OCI-LY7 (cell line): ENCODE results near the gene APCDD1L. TPM values are rescaled to one million over a fixed set of nuclear protein-coding genes. Genes with fewer than 3 reads are reported as not detected.
"Not testable (repeated sequence)": the region's sequence is repeated elsewhere in the genome, so short reads cannot be mapped to it uniquely, and the experiment has no call there.

Experiments used
- BruUV-seq: library from RNA; stranded (reverse); fragments of 400-500 nt; replicated peaks from 2 replicates; lab custom pipeline; 2021; lab: Mats Ljungman, UMichigan
- CTCF ChIA-PET: fragments of 300-600 bp; sonication (Branson Sonifier 250); formaldehyde crosslinking; loops from one replicate; lab custom pipeline; 2022; ENCODE audit warnings: antibody characterized with exemption; ENCODE audit not compliant: unreplicated experiment; lab: Charles Lee
- POLR2A ChIA-PET: fragments of 300-600 bp; sonication (Branson Sonifier 250); formaldehyde crosslinking; loops from one replicate; lab custom pipeline; 2022; ENCODE audit warnings: antibody characterized with exemption; lab: Charles Lee
- DNase-seq: peaks from one replicate; pipeline ENCODE4 v3.0.0-alpha.2; 2015; ENCODE audit warnings: low spot score
- H2AFZ ChIP-seq: fragments of 200-600 bp; sonication (generic), shearing (Covaris generic); 2 replicates; pipeline ENCODE4 v1.6.1; 2014; ENCODE audit warnings: mild to moderate bottlenecking, antibody characterized with exemption, low read length, moderate library complexity
- H3K27ac ChIP-seq: fragments of 200-600 bp; sonication (generic); 2 replicates; pipeline ENCODE4 v1.5.1; 2014; ENCODE audit warnings: mixed run types, low read depth, mild to moderate bottlenecking, moderate library complexity, low read length, inconsistent platforms; ENCODE audit not compliant: poor library complexity, severe bottlenecking
- H3K36me3 ChIP-seq: fragments of 200-600 bp; sonication (generic); 2 replicates; pipeline ENCODE4 v1.6.1; 2014; ENCODE audit warnings: mild to moderate bottlenecking, antibody characterized with exemption, low read length, moderate library complexity, mixed read lengths; ENCODE audit not compliant: insufficient read depth
- H3K4me1 ChIP-seq: fragments of 200-600 bp; sonication (generic); 2 replicates; pipeline ENCODE4 v1.5.1; 2014; ENCODE audit warnings: mild to moderate bottlenecking, low read length; ENCODE audit not compliant: insufficient read depth, poor library complexity, severe bottlenecking
- H3K4me2 ChIP-seq: fragments of 200-600 bp; sonication (generic); 2 replicates; pipeline ENCODE4 v1.6.1; 2014; ENCODE audit warnings: mild to moderate bottlenecking, low read length
- H3K4me3 ChIP-seq: fragments of 200-600 bp; sonication (generic); 2 replicates; pipeline ENCODE4 v1.5.1; 2014; ENCODE audit warnings: mild to moderate bottlenecking, low read depth, low read length; ENCODE audit not compliant: poor library complexity, severe bottlenecking
- H3K79me2 ChIP-seq: fragments of 200-600 bp; sonication (generic); 2 replicates; pipeline ENCODE4 v1.6.1; 2016; ENCODE audit warnings: low read depth, mild to moderate bottlenecking, low read length, moderate library complexity, mixed read lengths; ENCODE audit not compliant: insufficient read depth
- H3K9me2 ChIP-seq: fragments of 200-600 bp; sonication (generic); 2 replicates; pipeline ENCODE4 v1.6.1; 2016; ENCODE audit warnings: mild to moderate bottlenecking, low read length, mixed read lengths; ENCODE audit not compliant: insufficient read depth
- H3K9me3 ChIP-seq: fragments of 200-600 bp; sonication (generic); 2 replicates; pipeline ENCODE4 v1.6.1; 2014; ENCODE audit warnings: mild to moderate bottlenecking, mixed run types, low read length, mixed read lengths
- H4K20me1 ChIP-seq: fragments of 200-600 bp; sonication (generic); 2 replicates; pipeline ENCODE4 v1.6.1; 2014; ENCODE audit warnings: mild to moderate bottlenecking, antibody characterized with exemption, low read length, moderate library complexity, mixed read lengths; ENCODE audit not compliant: insufficient read depth
- CTCF ChIP-seq: fragments of 200-600 bp; sonication (generic); conservative IDR thresholded peaks from 2 replicates; pipeline ENCODE4 v1.5.1; 2014; ENCODE audit warnings: mild to moderate bottlenecking, antibody characterized with exemption, low read length, moderate library complexity, mixed read lengths
- EZH2phosphoT487 ChIP-seq: fragments of 200-600 bp; sonication (generic); IDR thresholded peaks from 2 replicates; pipeline ENCODE4 v1.6.1; 2018; ENCODE audit warnings: low read depth, borderline replicate concordance, mild to moderate bottlenecking, mixed run types, antibody characterized with exemption, low read length, moderate library complexity, mixed read lengths
- intact Hi-C: fragments of 100-400 bp; cut with micrococcal nuclease; formaldehyde crosslinking; loops from one replicate; pipeline ENCODE4 v1.10.0; 2022; ENCODE audit not compliant: unreplicated experiment
- total RNA-seq, 2 experiments: library from RNA; depleted of rRNA in 1 of 2; stranded (reverse); fragments of >200 nt in 1 of 2; shearing (Covaris generic) in 1 of 2; gene quantifications; 2 replicates each; pipeline ENCODE4 v1.2.3, GENCODE V29; 2014 to 2022

Gene APCDD1L
- total RNA-seq, 2 experiments from 2014 or later, result not detected

- H3K9me3 ChIP-seq, result no peaks in the 10 kb centered on the region
- no peaks in the 10 kb centered on the region for H3K79me2 ChIP-seq
- no peak for DNase-seq
- BruUV-seq, result no TSS peak
- H3K4me3 ChIP-seq, result no peak overlapping the region
- no peak overlapping the region for H2AFZ ChIP-seq
- H3K36me3 ChIP-seq, result no peaks in the 10 kb centered on the region
- CTCF ChIA-PET, result no interaction called here
- intact Hi-C loops, result no loop called here
- TF ChIP-seq CTCF, result no peak
- no peak for TF ChIP-seq EZH2phosphoT487
- POLR2A ChIA-PET, result no interaction called here
- no peaks in the 10 kb centered on the region for H3K4me1 ChIP-seq
- no peaks in the 10 kb centered on the region for H4K20me1 ChIP-seq
- no peak overlapping the region for H3K27ac ChIP-seq
- no peaks in the 10 kb centered on the region for H3K9me2 ChIP-seq
- H3K4me2 ChIP-seq, result no peak overlapping the region
Observed at GRCh38 chr20:58544286-58544685, 29.1 kb upstream of the APCDD1L start.

- TF ChIP-seq EZH2phosphoT487 (no peak), CTCF (no peak)
- Histone ChIP-seq H3K36me3 (no peaks in the 10 kb centered on the region), H2AFZ (no peak overlapping the region), H3K9me2 (no peaks in the 10 kb centered on the region), H3K9me3 (no peaks in the 10 kb centered on the region), H3K4me2 (no peak overlapping the region), H3K79me2 (no peaks in the 10 kb centered on the region), H3K4me3 (no peak overlapping the region), H3K4me1 (no peaks in the 10 kb centered on the region), H3K27ac (no peak overlapping the region), H4K20me1 (no peaks in the 10 kb centered on the region)
- DNase-seq, result no peak
- ChIA-PET POLR2A (no interaction called here), CTCF (no interaction called here)
- BruUV-seq, result no TSS peak
- intact Hi-C loops, result no loop called here
Observed at GRCh38 chr20:58543274-58543673, 28.1 kb upstream of the APCDD1L start.

- intact Hi-C loops, result no loop called here
- no peak overlapping the region for H3K4me3 ChIP-seq
- H2AFZ ChIP-seq, result no peak overlapping the region
- DNase-seq, result no peak
- no peaks in the 10 kb centered on the region for H3K4me1 ChIP-seq
- no peak overlapping the region for H3K4me2 ChIP-seq
- H4K20me1 ChIP-seq, result no peaks in the 10 kb centered on the region
- H3K9me3 ChIP-seq, result no peaks in the 10 kb centered on the region
- H3K9me2 ChIP-seq, result no peaks in the 10 kb centered on the region
- no peaks in the 10 kb centered on the region for H3K36me3 ChIP-seq
- H3K27ac ChIP-seq, result no peak overlapping the region
- BruUV-seq, result no TSS peak
- no peaks in the 10 kb centered on the region for H3K79me2 ChIP-seq
- TF ChIP-seq EZH2phosphoT487, result no peak
- TF ChIP-seq CTCF, result no peak
- ChIA-PET POLR2A (no interaction called here), CTCF (no interaction called here)
Observed at GRCh38 chr20:58542411-58543095, 27.4 kb upstream of the APCDD1L start.

- H4K20me1 ChIP-seq, intact Hi-C loops, H3K4me3 ChIP-seq, H3K9me2 ChIP-seq, CTCF ChIA-PET, POLR2A ChIA-PET, H2AFZ ChIP-seq, H3K4me1 ChIP-seq, H3K27ac ChIP-seq, H3K9me3 ChIP-seq, H3K4me2 ChIP-seq, H3K79me2 ChIP-seq, BruUV-seq, DNase-seq, H3K36me3 ChIP-seq: not testable (repeated sequence)
Observed at GRCh38 chr20:58542034-58542410, 26.8 kb upstream of the APCDD1L start.
